ENCODE results near the gene C20orf204. TPM values are rescaled to one million over a fixed set of nuclear protein-coding genes. Genes with fewer than 3 reads are reported as not detected.

Gene C20orf204
- total and polyA plus RNA-seq, 2 of the 8 experiments (the other 6 are each of a cell fraction or from before 2014, with no cell fraction given), result 0.39 to 0.52 TPM

DNA sequence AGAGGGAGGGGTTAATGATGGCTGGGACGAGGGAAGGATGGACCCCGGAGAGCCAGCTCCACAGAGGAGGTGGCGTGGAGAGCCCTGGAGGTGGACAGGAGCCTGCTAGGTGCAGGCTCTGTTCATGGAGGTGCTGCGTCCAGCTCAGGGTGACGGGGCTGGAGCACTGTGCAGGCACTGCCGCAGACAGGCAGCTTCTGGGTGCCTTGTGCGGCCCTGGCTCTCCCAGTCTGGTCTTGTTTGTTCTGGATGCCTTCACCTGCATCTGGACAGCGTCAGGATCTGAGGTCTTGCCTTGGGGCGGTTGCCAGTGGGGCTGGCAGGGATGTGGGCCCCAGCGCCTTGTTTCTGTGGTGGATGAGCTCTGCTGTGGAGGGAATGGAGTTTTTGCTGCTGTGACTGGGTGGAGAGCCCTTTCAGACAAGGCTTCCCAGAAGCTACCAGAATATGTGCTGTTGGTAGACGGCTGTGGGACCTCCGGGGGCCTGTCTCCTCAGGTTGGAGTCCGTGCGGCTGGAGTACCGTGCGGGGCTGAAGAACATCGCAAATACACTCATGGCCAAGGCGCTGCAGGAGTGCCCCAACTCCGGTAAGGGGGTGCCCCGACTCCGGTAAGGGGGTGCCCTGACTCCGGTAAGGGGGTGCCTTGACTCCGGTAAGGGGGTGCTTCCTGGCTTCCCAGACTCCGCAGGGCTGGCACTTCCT is 7.8 kb upstream of the C20orf204 start:
- peaks cover 0 to 8% of the 10 kb centered on the region in 2 experiments for H4K20me1 ChIP-seq (replicated peaks in 1 of 2; ENCODE audit: control insufficient read depth in 1 of 2, insufficient read depth in 2 of 2, low read length in 2 of 2)
- no peaks in the 10 kb centered on the region for H3K27me3 ChIP-seq (replicated peaks in 1 of 4; ENCODE audit: control insufficient read depth in 3 of 4, extremely low read depth in 1 of 4, insufficient read depth in 3 of 4, low read length in 3 of 4)
- H3K9ac ChIP-seq (replicated peaks in 1 of 4; ENCODE audit: extremely low read depth in 1 of 4, low read depth in 3 of 4, low read length in 3 of 4), result no peak overlapping the region
- H3K18ac ChIP-seq (ENCODE audit: extremely low read depth, low read length), result no peak overlapping the region
- H3K79me2 ChIP-seq (ENCODE audit: control insufficient read depth in 1 of 2, insufficient read depth in 2 of 2, low read length in 2 of 2), result no peaks in the 10 kb centered on the region
- WGBS, 2 experiments (ENCODE audit: extremely low coverage in 1 of 2, insufficient coverage in 1 of 2, insufficient read length in 1 of 2, insufficient replicate concordance in 2 of 2, low coverage in 1 of 2, low lambda C conversion rate in 2 of 2, missing lambda C conversion rate in 1 of 2), result 92% methylated on average over 22 of the region's 24 CpGs; no CpG with 5 or more reads in 1 of the 2 experiments
- H2AFZ ChIP-seq (ENCODE audit: low read length), result no peak overlapping the region
- H3K23me2 ChIP-seq (ENCODE audit: low read depth, low read length), result no peaks in the 10 kb centered on the region
- no peak overlapping the region for H4K8ac ChIP-seq (ENCODE audit: extremely low read depth, insufficient read depth, low read length)
- no peaks in the 10 kb centered on the region for H3K4me1 ChIP-seq (replicated peaks in 1 of 4; ENCODE audit: control insufficient read depth in 3 of 4, insufficient read depth in 4 of 4, low read length in 3 of 4)
- CTCF ChIA-PET (ENCODE audit: partially characterized antibody), result interaction anchor here (1.1 to 2.1 kb wide), 2 partner anchors 13 to 92 kb away, joined by 3 to 5 read pairs; no protein-coding TSS in a partner anchor
- H3K27ac ChIP-seq (ENCODE audit: low read depth, low read length), result no peak overlapping the region
- H3K79me1 ChIP-seq (ENCODE audit: low read depth, low read length), result peaks cover 2% of the 10 kb centered on the region; the same call in 1 of the 2 replicates
- H3K4me2 ChIP-seq (ENCODE audit: insufficient read depth in 1 of 2, low read depth in 2 of 2, low read length in 2 of 2), result no peak overlapping the region
- no peak overlapping the region for H2BK12ac ChIP-seq (ENCODE audit: low read depth, low read length)
- H3K56ac ChIP-seq (replicated peaks; ENCODE audit: insufficient read length, low read depth, low read length), result no peak overlapping the region
- no peak for FAIRE-seq
- no peak overlapping the region for H4K91ac ChIP-seq (replicated peaks; ENCODE audit: insufficient read length, low read length)
- H3K36me3 ChIP-seq (ENCODE audit: control insufficient read depth in 2 of 4, insufficient read depth in 4 of 4, low read length in 3 of 4), result peaks cover 26 to 62% (median 50%) of the 10 kb centered on the region in 4 experiments
- no peak overlapping the region for H3K14ac ChIP-seq (ENCODE audit: insufficient read length)
- H2BK120ac ChIP-seq (replicated peaks; ENCODE audit: low read depth, low read length), result no peak overlapping the region
- POLR2A ChIA-PET (ENCODE audit: partially characterized antibody), result interaction anchor here (0.9 to 1.1 kb wide), 3 partner anchors 8 to 145 kb away, joined by 3 to 4 read pairs (median 3); partner anchors contain the start of gene C20orf204
- no peak overlapping the region for H3K4me3 ChIP-seq (ENCODE audit: extremely low read depth in 1 of 4, insufficient read depth in 2 of 4, low read depth in 3 of 4, low read length in 4 of 4)
- H3K4ac ChIP-seq (replicated peaks; ENCODE audit: insufficient read length, low read depth, low read length), result no peak overlapping the region
- H2BK20ac ChIP-seq (ENCODE audit: low read length), result no peak overlapping the region
- H2AK5ac ChIP-seq (ENCODE audit: low read depth, low read length), result no peak overlapping the region
- DNase-seq (ENCODE audit: low read depth in 1 of 2, low spot score in 2 of 2), result no peak
- H3K9me3 ChIP-seq (ENCODE audit: insufficient read depth in 2 of 2, low read depth in 1 of 2, low read length in 1 of 2), result no peaks in the 10 kb centered on the region
- no peak overlapping the region for H3K23ac ChIP-seq (ENCODE audit: insufficient read length)
- H4K5ac ChIP-seq (ENCODE audit: insufficient read length, low read depth, low read length), result no peak overlapping the region
- no peak overlapping the region for H2BK15ac ChIP-seq (ENCODE audit: low read length)
- no peak overlapping the region for H2BK5ac ChIP-seq (ENCODE audit: low read depth, low read length)
- TF ChIP-seq CBX5 (IDR thresholded peaks at IDR 0.05; ENCODE audit: low read depth, low read length), result no peak
- TF ChIP-seq MAFK (IDR thresholded peaks at IDR 0.05; ENCODE audit: low read depth, low read length), result no peak
